GM21447 (cell line): ENCODE results near the gene CYP27C1.

Source experiments
- ATAC-seq: cut with Tn5 transposase; IDR thresholded peaks from one replicate; pipeline ENCODE4 v1.9.1; 2021; ENCODE audit not compliant: unreplicated experiment

Gene CYP27C1

DNA sequence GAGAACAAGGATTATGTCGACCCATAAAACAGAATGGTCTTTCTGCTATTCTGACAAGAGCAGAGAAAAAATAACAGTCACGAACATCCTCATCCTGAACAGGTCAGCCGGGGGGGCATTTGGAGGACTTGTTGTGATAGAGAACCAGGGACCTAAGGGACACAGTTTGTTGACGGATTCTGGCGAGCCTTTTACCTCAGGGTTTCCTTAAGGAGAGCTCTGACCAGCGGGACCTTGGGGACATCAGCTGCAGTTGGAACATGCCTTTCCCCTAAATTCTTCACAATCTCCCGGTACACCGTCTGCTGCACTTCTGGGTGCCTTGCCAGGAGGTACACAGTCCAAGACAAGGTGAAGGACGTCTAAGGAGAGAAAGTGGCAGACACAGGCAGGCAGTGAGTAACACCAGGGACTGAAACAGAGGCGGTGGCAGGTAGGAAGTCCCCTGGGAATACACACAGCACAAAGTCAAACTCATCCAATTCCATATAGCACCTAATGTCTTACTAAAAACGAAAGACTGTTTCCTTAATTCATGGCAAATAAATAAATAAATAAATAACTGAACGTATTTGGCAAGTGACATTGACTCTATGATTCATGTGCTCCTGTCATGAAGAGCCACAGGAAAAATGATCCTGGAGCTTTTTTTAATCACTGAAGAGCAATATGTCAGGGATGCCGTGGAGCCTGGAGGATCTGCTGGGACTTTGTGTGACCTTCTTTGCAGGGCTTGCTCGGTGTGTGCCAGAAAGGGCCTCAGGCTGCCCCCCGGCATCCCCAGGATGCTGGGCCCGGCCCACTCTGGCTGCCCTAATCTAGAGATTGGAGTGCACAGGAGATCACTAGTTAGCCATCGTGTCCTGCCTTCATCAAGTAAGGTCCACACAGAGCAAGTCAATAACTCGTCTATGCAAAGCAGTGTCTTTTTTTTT, 24.7 kb downstream of the CYP27C1 start:
- ATAC-seq: no peak

DNA sequence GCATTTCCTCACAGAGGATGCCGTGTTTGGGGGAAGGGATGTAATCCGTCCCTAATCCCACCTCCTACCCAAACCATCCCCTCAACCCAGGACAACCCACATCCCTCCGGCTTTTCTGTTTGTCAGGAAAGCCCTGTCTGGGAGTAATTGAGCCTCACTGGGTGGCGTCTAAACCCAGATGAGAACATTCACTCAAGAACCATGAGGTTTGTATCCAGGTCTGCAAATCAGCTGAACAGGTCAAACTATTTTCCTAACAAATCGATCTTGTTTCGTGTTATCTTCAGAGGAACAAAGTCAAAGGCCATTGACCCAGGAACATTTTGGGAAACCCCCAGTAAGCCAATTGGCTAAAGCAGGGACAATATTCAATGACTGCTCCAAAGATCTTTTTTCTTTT, 25.7 kb downstream of the CYP27C1 start:
- ATAC-seq: no peak

DNA sequence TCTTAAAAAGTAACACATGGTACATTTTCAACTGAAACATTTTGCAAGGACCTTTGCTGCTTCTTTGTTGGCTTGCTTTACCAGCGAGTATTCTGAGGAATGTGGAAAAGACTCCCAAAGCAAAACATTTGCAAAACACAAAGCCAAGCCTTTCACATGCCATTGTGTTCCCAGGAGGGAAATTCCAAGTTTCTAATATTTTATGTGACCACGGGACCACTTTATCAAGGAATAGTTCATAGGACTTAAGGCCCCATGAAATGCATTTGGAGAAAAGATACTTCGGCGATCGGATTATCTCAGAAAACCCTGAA, 26.2 kb downstream of the CYP27C1 start:
- no peak for ATAC-seq

DNA sequence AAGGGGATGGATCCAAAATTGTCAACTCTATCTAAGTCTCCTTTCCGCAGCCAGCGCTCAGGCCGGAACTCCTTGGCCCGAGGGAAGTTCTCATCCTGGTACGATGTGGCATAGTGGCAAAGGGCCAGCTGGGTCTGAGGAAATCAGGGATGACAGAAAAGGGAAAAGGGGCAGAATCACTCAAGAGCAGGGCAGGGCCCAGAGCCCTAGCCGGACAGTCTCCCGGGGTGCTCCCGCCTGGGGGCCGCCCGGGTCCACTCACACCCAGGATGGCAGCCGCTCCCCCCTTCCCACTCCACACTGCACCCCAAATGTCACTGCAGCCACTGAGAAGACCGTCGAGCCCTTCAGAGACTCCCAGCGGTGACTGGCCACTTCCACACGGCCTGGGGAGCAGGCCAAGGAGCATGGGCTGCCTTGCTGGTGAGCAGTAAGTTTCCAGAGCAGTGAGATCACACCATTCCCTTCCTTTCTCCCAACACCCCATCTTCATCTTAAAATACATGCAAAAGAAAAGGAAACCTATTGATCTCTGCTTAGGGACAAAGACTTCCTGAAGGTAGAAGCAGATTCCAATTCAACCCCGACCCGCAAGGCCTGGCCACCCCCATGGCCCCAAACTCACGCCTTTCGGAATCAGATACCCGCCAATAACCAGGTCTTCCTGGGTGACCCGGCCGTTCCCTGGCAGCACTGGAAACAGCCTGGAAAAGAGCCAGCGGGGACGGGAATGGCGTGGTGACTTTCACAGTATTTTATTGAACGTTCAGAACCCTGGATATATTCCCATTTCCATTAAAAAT, 26.7 kb downstream of the CYP27C1 start:
- ATAC-seq: no peak

DNA sequence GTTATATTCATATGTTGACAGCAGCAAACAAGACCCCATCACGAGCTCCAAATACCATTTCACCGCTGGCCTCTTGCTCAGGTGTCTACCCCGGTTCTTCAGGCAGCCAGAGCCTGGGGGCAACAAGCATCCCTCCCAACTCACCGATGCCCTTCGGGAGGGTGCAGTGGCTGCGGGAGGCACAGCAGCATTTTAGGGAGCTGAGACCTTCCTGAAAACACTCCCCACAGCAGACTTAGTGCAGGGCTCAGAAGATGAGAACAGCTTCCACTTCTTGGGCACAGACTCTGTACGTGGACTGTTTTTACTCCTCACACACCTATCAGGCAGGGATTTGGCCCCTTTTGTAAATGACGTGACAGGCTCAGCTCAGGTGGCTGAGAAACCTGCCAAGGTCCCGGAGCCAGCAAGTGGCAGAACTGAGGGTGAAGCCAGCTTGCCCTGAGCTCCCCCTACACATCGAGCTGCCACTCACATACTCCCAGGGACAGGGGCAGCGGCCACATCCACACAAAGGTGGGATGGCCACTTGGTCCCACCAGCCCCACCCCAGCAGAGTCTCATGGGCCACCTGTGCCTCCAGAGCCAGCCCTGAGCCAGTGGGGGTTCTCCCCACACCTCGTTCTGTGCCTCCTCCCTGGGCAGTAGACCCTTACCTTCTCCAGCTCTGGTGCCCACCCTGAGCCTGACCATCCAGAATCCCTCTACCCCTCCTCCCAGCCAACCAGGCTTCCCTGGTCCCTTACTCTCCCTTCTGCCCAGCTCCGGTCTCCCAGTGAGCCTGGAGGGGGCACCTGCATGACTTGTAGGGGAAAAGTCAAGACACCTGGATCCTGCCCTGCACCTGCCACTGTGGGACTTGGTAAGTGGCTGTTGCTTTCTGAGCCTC, 28.5 kb downstream of the CYP27C1 start:
- ATAC-seq: no peak

DNA sequence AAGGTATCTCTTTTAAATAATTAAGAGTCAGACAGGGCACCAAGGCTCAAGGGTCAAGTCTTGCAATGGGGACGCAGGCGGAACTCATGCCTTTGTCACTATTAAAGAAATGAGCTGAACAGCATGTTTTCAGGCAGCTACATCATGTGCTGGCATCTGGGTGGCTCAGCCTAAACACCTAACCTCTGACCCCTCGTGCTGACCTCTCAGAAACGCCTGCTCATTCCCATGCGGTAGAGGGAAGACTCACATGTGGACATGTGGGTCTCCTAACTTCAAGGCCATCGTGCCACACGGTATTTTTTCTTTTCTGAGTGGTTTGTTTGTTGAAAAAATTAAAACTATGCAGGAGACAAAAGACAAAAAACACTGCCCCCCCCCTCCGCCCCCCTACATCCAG, 31.3 kb downstream of the CYP27C1 start:
- ATAC-seq: no peak

DNA sequence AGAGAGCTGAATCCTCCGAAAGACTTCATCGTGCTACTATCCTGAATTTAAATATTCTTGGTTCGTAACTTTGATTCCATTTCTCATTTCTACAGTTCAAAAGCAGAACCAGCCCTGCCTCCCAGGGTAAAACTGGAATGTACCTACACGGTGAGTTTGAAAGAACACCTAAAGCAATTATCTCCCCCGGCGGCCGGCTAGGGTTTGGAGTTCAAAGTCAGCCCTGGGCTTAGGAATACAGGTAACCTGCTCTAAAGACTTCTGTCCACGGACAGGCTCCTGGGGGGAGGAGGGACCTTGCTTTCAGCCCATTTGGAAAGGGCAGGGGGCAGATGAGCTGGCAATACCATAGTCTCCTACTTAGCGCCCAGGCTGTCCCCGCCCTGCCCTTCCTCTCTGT, 32.3 kb downstream of the CYP27C1 start:
- no peak for ATAC-seq

DNA sequence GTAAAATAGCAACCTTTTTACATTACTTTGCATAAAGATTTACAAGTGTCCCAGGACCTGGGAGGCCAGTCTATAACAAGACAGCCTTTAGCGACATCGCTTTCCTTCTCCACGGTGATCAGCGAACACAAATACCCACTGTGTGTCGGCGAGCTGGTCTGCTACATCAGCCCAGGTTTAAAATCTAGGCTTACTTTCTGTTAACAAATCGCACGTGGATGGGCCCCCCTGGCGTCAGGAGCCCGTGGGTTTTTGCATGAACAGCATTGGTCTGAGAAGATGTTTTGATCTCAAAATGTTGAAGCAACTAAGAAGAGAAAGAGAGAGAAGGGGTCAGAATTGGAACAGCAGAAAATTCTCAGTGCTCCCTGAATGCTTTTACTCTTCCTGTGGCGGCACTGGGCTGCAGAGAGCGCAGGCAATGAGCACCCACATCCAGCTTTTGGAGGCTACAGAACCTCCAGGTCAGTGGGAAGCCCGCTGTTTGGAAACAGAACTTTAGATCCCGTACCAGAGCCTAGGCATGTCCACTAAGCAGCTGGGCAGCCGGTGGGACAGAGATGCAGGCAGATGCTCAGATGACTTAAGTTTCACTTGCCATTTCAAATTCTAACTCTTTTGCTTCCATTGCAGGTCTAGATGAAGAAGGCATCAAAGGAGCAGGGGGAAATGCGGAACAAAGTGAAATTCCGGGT, 32.9 kb downstream of the CYP27C1 start:
- ATAC-seq: no peak

DNA sequence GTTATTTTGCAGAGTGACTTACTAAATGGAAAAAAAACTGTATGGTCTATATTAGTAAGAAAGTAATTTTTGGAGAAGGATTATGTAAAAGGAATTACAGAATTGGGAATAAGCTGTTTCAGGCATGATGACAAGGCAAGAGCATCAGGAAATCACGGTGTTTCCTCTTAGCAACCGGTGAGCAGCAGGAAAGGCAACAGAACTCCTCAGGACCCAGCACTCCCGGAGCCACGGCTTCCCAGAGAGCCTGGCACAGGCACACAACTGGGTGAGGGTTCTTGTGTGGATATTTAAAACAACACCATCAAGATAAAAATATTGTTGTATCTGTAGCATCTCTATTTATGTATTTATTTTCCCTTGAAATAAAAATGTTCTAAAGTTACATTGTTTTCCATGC, 34.4 kb downstream of the CYP27C1 start:
- ATAC-seq: no peak

DNA sequence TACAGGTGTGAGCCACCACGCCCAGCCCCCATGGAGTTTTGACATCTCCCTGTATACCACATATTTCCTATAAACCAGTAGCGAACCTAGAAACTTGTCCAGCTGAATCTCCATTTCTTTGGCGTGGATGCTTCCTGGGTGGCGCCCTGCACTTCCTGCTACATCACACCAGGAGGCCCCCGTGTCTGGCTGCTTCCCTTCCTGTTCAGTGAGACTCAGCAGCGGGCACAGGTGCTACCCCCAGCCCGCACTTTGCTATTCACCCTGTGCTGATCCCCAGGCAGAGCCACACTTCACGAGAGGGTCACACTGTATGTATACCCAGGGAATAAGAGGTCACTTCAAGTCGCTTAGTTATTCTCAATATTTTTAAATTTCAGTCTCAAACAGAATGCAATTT, 35.0 kb downstream of the CYP27C1 start:
- ATAC-seq: no peak

DNA sequence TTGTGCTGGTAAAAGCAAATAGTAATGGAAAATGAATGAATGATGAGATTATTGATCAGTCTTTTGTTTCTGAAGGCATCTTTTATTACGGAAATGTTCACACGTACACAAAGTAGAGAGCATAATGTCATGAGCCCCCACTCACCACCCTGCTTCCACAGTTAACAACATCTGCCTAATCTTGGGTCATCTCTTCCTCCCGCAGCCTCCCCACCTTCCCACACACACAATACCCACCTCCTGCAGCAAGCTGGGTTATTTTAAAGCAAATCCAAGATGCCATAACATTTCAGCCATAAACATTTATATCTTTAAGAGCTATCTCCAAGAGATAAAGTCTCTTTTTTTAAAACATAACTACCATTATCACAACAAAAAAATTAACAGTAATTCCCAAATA, 36.3 kb downstream of the CYP27C1 start:
- ATAC-seq: no peak

DNA sequence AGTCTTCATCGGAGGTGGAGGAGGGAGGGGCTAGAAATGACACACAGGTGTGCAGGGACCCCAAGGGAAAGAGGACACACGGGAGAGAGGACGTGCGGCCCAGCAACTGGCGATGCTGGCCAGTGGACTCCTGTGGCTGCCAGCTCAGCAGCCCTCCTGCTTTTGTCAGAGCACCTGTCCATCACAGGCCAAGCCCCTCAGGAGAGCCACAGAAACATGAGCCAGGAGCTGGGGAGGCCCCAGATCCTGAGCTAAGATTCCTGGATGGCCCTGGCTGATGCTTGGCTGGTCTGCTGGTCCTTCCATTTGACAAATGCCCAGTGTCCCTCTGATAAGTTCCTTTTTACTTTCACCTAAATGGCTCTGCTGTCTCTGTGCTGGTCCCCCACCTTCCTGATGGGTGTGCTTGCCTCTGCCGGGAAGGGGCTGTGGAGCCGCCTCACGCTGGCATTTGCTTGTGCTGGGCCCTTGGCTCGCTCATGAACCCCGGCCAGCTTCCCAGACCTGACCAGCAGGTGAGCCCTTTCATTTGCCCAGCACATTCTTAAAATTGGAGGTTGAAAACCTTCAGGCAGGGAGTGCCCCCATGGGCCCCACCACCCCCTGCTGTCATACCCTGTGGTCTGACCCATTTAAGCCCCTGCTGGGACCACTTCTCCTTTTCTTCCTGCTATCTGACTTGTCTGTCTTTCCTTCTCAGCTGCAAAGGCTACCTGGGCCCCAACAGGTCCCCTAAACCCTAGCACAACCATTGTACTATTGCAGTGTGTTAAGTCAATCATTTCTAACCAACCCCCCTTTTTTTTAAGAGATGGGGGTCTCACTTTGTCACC, 37.3 kb downstream of the CYP27C1 start:
- no peak for ATAC-seq

DNA sequence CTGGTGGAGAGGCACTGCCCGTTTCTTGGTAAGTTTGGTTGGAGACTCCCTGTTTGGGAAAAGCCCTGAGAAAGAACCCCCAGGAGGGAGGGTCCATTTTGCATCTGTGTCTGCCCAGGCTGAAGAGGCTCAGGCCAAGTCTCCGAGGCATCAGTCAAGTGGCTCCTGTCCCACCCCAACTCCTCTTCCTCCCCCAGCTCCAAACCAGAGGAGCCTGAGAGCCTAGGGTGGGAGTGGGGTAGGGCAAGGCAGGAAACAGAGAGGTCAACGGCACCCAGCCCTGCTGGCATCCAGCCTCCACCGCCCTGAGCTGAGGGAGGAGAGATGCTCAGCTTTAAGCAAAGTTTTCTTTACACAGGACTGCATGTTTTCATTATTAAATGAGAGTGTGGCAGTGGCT, 38.2 kb downstream of the CYP27C1 start:
- no peak for ATAC-seq

DNA sequence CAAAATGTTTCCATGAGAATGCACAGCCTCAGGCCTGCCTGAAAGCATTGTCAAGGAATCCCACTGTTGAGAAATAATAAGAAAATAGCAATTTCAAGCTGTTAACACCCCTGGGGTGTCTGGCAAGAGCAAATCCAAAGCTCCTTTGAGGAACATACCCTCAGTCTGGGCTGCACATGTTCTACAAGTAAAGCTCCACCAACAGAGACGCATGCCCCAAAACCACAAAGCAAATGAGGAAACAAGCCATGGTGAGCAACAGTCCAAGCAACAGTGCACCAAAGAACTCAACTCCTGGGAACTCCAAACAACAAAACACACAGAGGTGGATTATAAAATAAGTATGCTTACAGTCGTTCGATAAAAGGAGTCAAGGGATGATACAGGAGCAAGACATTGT, 40.3 kb downstream of the CYP27C1 start:
- no peak for ATAC-seq

DNA sequence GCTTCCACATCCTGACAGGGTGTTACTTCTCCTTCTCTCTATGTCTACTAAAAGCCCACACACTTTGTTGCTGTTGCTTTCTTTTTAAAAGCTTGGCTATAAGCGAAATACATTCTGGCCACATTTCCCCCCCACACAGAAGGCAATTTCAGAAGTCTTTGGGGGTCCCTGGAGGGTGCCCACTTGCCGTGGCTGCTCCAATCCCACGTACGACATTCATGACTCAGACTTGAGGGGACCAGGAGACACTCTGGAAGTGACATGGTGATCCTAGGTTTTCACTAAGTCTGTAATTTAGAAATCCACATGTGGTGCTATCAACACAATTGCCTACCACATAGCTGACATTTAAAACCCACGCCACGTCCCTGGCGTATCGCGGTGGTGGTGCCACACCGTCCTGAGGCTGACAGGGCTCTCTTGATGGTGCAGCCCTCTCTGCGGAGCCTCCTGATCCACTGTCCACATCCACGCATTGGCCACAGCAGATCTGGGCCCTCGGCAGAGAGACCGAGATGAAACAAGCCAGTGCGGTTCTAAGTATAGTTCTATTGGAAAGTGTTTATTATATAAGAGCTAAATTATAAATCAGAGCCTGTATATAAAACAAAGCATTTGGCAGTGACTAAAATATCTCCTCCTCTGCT, 42.4 kb downstream of the CYP27C1 start:
- ATAC-seq: no peak

DNA sequence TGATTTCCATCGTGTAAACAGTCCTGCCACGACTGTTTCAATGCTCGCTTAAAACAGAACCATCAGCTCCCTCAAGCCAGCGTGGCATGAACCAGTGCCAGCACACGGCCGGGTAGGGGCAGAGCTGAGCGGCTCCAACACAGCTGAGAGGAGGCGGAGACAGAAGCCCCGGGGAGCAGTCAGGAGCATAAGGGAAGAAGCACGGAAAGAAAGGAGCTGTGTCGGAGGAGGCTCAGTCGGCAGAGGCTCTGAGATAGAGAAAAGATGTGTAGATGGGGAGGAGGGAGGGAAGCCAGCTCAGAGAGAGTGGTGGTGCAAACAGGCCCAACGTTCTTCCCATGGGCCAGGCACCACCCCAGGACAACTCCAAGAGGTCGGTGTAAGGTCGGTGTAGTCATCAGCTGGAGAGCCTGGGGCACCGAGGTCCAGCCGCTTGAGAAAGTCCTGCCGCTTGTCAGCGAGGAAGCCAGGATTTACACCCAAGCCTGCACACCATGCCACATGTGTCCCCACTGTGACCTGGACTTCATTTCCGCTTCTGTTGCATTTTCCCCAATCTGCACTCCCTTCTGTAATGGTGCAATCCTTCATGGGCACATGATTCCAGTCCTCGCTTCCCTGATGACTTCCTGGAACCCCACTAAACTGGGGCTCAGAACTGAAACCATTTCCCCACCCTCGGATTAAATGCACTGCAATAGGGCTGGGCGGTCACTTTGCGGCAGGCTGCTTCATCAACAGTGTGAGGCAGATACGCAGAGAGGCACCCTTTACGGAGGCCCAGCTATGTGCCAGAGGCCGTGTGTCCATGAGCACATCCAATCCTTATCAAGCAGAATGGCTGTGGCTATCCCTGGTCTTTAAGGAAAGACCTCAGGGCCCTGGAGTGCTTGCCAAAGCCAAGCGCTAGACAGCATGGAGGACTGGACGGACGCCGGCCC, 43.5 kb downstream of the CYP27C1 start:
- no peak for ATAC-seq

DNA sequence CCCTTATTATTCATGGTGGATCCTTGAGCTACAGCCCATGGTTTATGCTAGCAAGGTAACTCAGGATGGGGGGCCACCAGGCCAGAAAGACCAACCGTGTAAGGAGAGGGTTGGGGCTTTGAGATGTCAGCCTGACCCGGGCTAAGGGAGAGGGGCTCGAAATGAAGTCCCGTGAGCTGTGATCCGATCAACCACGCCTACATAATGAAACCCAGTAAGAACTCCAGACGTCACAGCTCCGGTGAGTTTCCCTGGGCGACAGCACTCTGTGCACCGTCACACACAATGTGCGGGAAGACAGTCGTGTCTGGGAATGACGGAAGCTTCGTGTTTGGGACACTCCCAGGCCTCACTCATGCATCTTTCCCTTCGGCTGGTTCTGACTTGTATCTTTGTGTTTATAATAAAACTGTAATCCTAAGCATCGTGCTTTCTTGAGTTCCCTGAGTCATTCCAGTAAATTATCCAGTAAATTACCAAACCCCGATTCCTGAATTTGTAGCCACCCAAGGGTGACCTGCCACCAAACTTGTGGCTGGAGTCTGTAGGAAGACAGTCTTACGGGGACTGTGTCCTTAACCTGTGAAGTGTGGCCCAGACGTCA, 44.2 kb downstream of the CYP27C1 start:
- ATAC-seq: no peak
